DND-41 (cell line): ENCODE measurements around the gene WDR4.

Source experiments
- CTCF ChIP-seq: IDR thresholded peaks from 2 replicates; pipeline ENCODE4 v1.5.1; 2012; ENCODE audit warnings: borderline replicate concordance, low read length, moderate library complexity, mild to moderate bottlenecking; ENCODE audit not compliant: poor library complexity, severe bottlenecking; ENCODE audit errors: extremely low read depth
- EZH2 ChIP-seq: IDR thresholded peaks from 3 replicates; pipeline ENCODE4 v1.6.1; 2012; ENCODE audit warnings: borderline replicate concordance, low read depth, mild to moderate bottlenecking, moderate library complexity, low read length, inconsistent platforms; ENCODE audit not compliant: severe bottlenecking

DNA sequence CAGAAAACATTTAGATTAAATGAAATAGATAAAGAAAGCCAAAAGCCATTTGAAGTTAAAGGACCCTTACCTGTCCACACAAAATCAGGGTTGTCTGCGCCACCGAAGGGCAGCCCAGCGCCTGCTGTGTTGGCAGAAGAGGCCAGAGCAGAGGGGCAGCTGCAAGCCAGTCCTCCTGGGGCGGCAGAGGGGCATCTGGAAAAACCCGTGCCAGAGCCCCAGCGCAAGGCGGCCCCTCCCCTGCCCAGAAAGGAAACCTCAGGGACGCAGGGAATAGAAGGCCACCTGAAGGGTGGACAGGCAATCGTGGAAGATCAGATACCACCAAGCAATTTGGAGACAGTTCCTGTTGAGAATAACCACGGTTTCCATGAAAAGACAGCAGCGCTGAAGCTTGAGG is 24.5 kb upstream of the WDR4 start:
- TF ChIP-seq CTCF (no peak), EZH2 (no peak)
